Spleen (tissue), 7 donors: ENCODE data around the gene PSAT1.

Source experiments
- CTCF ChIP-seq, 11 experiments: fragments of 200-600 bp in 7 of 11; fragments of 450-650 bp in 4 of 11; sonication (generic) in 4 of 11; IDR thresholded peaks in 8 of 11; conservative IDR thresholded peaks in 3 of 11; 1 replicate in 7 of 11; 2 replicates in 4 of 11; pipeline versions ENCODE4 v1.4.0 to v1.8.0; 2016 to 2021; ENCODE audit warnings: antibody characterized with exemption in 11 of 11, inconsistent platforms in 4 of 11, mild to moderate bottlenecking in 1 of 11
- POLR2AphosphoS5 ChIP-seq, 3 donors: sonication (generic); formaldehyde crosslinking; IDR thresholded peaks; one replicate each; pipeline ENCODE4 v1.5.1; 2017; ENCODE audit warnings: antibody characterized with exemption in 3 of 3
- donor health status: DM: no; HTN: no; CAD: no; lungs with moderate emphysema.
- donor health status: DM: no; HTN: no; CAD: no.
- donor health status: DM: no; HTN: no; CAD: no.

GRCh38 chr9:78363221-78363620 is 66.3 kb downstream of the PSAT1 start:
- TF ChIP-seq POLR2AphosphoS5 (IDR thresholded peaks at IDR 0.05) = no peak
- TF ChIP-seq CTCF (IDR thresholded peaks at IDR 0.05 in 8 of 11, conservative IDR thresholded peaks at IDR 0.05 in 3 of 11) = no peak
